Endothelial cell of umbilical vein (primary cell): Measurements from ENCODE around the gene VSIG10L2. TPM values are rescaled to one million over a fixed set of nuclear protein-coding genes. Genes with fewer than 3 reads are reported as not detected.

ENCODE experiments used
- BruUV-seq: library from RNA; stranded (reverse); fragments of 400-500 nt; replicated peaks from 2 replicates; lab custom pipeline; 2021; lab: Mats Ljungman, UMichigan
- CTCF ChIA-PET: fragments of 300-600, 350-600 bp; sonication (Branson Sonifier 250); formaldehyde crosslinking; loops from one replicate; lab custom pipeline; 2021; ENCODE audit warnings: antibody characterized with exemption, inconsistent platforms; lab: Charles Lee
- POLR2A ChIA-PET: fragments of 300-600, 350-600 bp; sonication (Branson Sonifier 250); formaldehyde crosslinking; loops from one replicate; lab custom pipeline; 2021; ENCODE audit warnings: antibody characterized with exemption, inconsistent platforms; lab: Charles Lee
- DNase-seq: peaks from one replicate; pipeline ENCODE4 v3.0.0-alpha.2; 2011; ENCODE audit warnings: low read depth, low spot score
- FAIRE-seq: peaks from 2 replicates; lab custom pipeline; 2011; peaks lifted over from hg19 to GRCh38; lab: Jason Lieb, UNC
- H2AFZ ChIP-seq: 2 replicates; pipeline ENCODE4 v1.6.0; 2012; ENCODE audit warnings: low read depth, low read length, control low read depth, inconsistent platforms
- H3K27ac ChIP-seq: 2 replicates; pipeline ENCODE4 v1.5.1; 2011; ENCODE audit warnings: low read depth, mild to moderate bottlenecking, control low read depth, low read length, moderate library complexity; ENCODE audit not compliant: insufficient read depth
- H3K27me3 ChIP-seq, 2 experiments: 2 replicates each; pipeline versions ENCODE4 v1.6.0 to v1.6.1; 2011; ENCODE audit warnings: low read length in 2 of 2, mixed read lengths in 1 of 2; ENCODE audit not compliant: control insufficient read depth in 2 of 2, insufficient read depth in 2 of 2
- H3K36me3 ChIP-seq, 2 experiments: 2 replicates in 1 of 2; 3 replicates in 1 of 2; pipeline ENCODE4 v1.5.1; 2011; ENCODE audit warnings: low read length in 2 of 2, mild to moderate bottlenecking in 1 of 2, moderate library complexity in 1 of 2; ENCODE audit not compliant: control insufficient read depth in 2 of 2, insufficient read depth in 2 of 2; ENCODE audit errors: extremely low read depth in 1 of 2
- H3K4me1 ChIP-seq: 3 replicates; pipeline ENCODE4 v1.5.1; 2011; ENCODE audit warnings: mild to moderate bottlenecking, low read length; ENCODE audit not compliant: control insufficient read depth, insufficient read depth; ENCODE audit errors: extremely low read depth
- H3K4me2 ChIP-seq: 2 replicates; pipeline ENCODE4 v1.6.1; 2011; ENCODE audit warnings: low read length, control low read depth, mixed read lengths; ENCODE audit not compliant: insufficient read depth
- H3K4me3 ChIP-seq, 3 experiments: fragments of 200-600 bp in 1 of 3; sonication (generic), shearing (Covaris generic) in 1 of 3; replicated peaks in 1 of 3; 2 replicates each; pipeline ENCODE4 v1.5.1; 2011 to 2016; ENCODE audit warnings: control low read depth in 3 of 3, low read length in 3 of 3, mild to moderate bottlenecking in 2 of 3, inconsistent platforms in 1 of 3, low read depth in 1 of 3, moderate library complexity in 1 of 3; ENCODE audit not compliant: insufficient read depth in 1 of 3
- H3K79me2 ChIP-seq: 2 replicates; pipeline ENCODE4 v1.6.0; 2012; ENCODE audit warnings: low read length, inconsistent platforms; ENCODE audit not compliant: control insufficient read depth, insufficient read depth
- H3K9ac ChIP-seq: replicated peaks from 2 replicates; pipeline ENCODE3; 2011; ENCODE audit warnings: low read length, control low read depth; ENCODE audit not compliant: insufficient read depth; ENCODE audit errors: extremely low read depth
- H3K9me1 ChIP-seq: replicated peaks from 3 replicates; pipeline ENCODE4 v1.6.0; 2011; ENCODE audit warnings: mild to moderate bottlenecking, low read length; ENCODE audit not compliant: control insufficient read depth, insufficient read depth; ENCODE audit errors: extremely low read depth
- H3K9me3 ChIP-seq: replicated peaks from 2 replicates; pipeline ENCODE4 v1.5.1; 2012; ENCODE audit warnings: low read length, inconsistent platforms; ENCODE audit not compliant: control insufficient read depth, insufficient read depth
- H4K20me1 ChIP-seq: replicated peaks from 2 replicates; pipeline ENCODE3; 2011; ENCODE audit warnings: mild to moderate bottlenecking, low read length; ENCODE audit not compliant: control insufficient read depth, insufficient read depth; ENCODE audit errors: extremely low read depth
- CTCF ChIP-seq, 2 donors: IDR thresholded peaks; 1 replicate in 1 of 2; 2 replicates in 1 of 2; pipeline ENCODE4 v1.5.1; 2011; ENCODE audit warnings: low read length in 2 of 2, mild to moderate bottlenecking in 2 of 2, moderate library complexity in 2 of 2, control low read depth in 1 of 2, inconsistent platforms in 1 of 2, low read depth in 1 of 2; ENCODE audit not compliant: insufficient read depth in 1 of 2; ENCODE audit errors: extremely low read depth in 1 of 2
- FOS ChIP-seq: IDR thresholded peaks from 2 replicates; pipeline ENCODE4 v1.6.1; 2011; ENCODE audit warnings: mild to moderate bottlenecking, low read length, moderate library complexity, borderline replicate concordance; ENCODE audit not compliant: insufficient read depth
- JUN ChIP-seq: IDR thresholded peaks from 2 replicates; pipeline ENCODE4 v1.6.1; 2011; ENCODE audit warnings: borderline replicate concordance, low read depth; ENCODE audit not compliant: insufficient read length, insufficient read depth
- MAX ChIP-seq: IDR thresholded peaks from 2 replicates; pipeline ENCODE4 v1.6.1; 2011; ENCODE audit not compliant: insufficient read depth, insufficient read length
- MYC ChIP-seq: IDR thresholded peaks from one replicate; pipeline ENCODE4 v1.6.1; 2011; ENCODE audit warnings: mild to moderate bottlenecking, low read depth, low read length
- POLR2A ChIP-seq: IDR thresholded peaks from 2 replicates; pipeline ENCODE4 v1.6.1; 2012; ENCODE audit warnings: low read depth, mild to moderate bottlenecking, control low read depth, low read length
- POLR2AphosphoS5 ChIP-seq: IDR thresholded peaks from 2 replicates; pipeline ENCODE4 v1.6.1; 2012; ENCODE audit warnings: low read depth, mild to moderate bottlenecking, control low read depth, low read length, moderate library complexity; ENCODE audit not compliant: insufficient read depth
- dilution Hi-C: fragments of 300-500 bp; cut with MboI; formaldehyde crosslinking; loops from one replicate; pipeline ENCODE4 v1.15.0; 2019; ENCODE audit warnings: low sequenced_read_pairs; ENCODE audit not compliant: extremely low pct_ligation_motif_present
- intact Hi-C: fragments of 100-400 bp; cut with micrococcal nuclease; formaldehyde crosslinking; loops from one replicate; pipeline ENCODE4 v1.10.0; 2022
- polyA plus RNA-seq, 4 experiments: library from polyadenylated mRNA; depleted of rRNA in 3 of 4; stranded (reverse) in 3 of 4; unstranded in 1 of 4; fragments of >200 nt; gene quantifications; 2 replicates each; pipeline versions ENCODE4 v1.2.1 to v1.2.3, GENCODE V29; 2011 to 2012; ENCODE audit warnings: missing spikeins in 1 of 4
- total RNA-seq: library from RNA; stranded (reverse); gene quantifications from 2 replicates; pipeline ENCODE4 v1.2.3, GENCODE V29; 2021

The VSIG10L2 gene
- total and polyA plus RNA-seq, 2 donors (not counting 3 experiments of a cell fraction or from before 2014, with no cell fraction given) = not detected

GRCh38 chr11:125976156-125976555 is 30.3 kb downstream of the VSIG10L2 start:
- DNase-seq (no peak), FAIRE-seq (no peak)
- Histone ChIP-seq H3K4me1 (no peaks in the 10 kb centered on the region), H3K36me3 (no peaks in the 10 kb centered on the region), H3K4me3 (no peak overlapping the region), H4K20me1 (no peaks in the 10 kb centered on the region), H2AFZ (no peak overlapping the region), H3K9me1 (no peaks in the 10 kb centered on the region), H3K4me2 (no peak overlapping the region), H3K27me3 (no peaks in the 10 kb centered on the region), H3K9me3 (no peaks in the 10 kb centered on the region), H3K9ac (no peak overlapping the region), H3K27ac (no peak overlapping the region), H3K79me2 (no peaks in the 10 kb centered on the region)
- ChIA-PET CTCF (no interaction called here), POLR2A (no interaction called here)
- no peak for TF ChIP-seq MYC
- TF ChIP-seq MAX = no peak
- TF ChIP-seq JUN = no peak
- no peak for TF ChIP-seq FOS
- TF ChIP-seq POLR2A = no peak
- no peak for TF ChIP-seq POLR2AphosphoS5
- no peak for TF ChIP-seq CTCF (IDR thresholded peaks at IDR 0.05; ENCODE audit: extremely low read depth in 1 of 2, insufficient read depth in 1 of 2, low read depth in 1 of 2, low read length in 2 of 2)
- dilution Hi-C loops (no loop called here), intact Hi-C loops (no loop called here)
- no TSS peak for BruUV-seq
